SW 1271 (cell line): ENCODE measurements around the gene HDHD3.
"Not testable (repeated sequence)": the region's sequence is repeated elsewhere in the genome, so short reads cannot be mapped to it uniquely, and the experiment has no call there.

Experiments used
- DNase-seq, 2 experiments: peaks; one replicate each; lab custom pipeline; 2025; lab: John Stamatoyannopoulos, UW

Gene HDHD3, protein sequence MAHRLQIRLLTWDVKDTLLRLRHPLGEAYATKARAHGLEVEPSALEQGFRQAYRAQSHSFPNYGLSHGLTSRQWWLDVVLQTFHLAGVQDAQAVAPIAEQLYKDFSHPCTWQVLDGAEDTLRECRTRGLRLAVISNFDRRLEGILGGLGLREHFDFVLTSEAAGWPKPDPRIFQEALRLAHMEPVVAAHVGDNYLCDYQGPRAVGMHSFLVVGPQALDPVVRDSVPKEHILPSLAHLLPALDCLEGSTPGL

DNA sequence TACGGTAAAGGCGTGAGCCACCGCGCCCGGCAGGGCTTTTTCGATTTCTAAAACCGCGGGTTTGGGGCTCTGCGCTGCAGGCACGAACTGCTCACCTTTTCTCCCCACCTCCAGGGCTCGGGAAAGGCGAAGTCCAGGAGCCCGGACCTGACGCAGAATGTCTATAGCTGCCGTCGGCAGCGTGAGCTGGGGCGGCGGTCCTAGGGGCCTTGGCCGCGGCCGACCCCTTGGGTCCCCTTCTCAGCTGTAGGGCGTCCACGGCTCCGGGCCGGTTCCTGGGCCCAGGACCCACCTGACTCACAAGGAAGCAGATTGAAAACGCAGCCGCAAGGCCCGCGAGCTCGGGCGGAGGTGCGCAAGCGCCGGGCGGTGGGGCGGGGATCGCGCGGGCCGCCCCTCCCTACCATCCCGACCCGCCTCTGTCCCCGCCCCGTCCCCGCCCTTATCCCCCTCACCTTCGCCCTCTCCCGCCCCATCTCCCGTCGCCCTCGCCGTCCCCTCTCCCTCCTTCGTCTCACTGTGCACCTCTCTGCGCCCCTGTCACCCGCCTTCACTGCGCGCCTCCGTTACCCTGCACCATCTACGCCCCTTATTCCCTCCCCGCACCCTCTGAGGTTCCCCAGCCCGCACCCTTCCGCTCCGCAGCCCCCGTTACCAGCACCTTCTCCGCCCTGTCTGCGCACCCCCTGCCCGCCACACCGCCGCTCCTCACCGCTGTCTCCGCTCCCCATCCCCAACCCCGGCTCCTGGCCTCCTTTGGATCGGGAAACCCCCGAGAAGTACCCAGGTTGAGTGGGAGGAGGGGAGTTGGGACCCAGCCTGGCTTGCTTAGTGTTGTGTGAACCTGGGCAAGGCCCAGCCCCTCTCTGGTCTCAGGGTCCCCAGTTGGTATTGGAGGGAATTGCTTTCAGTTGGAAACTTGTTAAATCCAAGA lies at the start of gene HDHD3:
Gene HDHD3, minus strand, starts transcription at position 353 of the 934 bp plus-strand sequence. CDS start 2,632 bp downstream, outside the sequence.
- peak; percentile 49 to 73 for DNase-seq

DNA sequence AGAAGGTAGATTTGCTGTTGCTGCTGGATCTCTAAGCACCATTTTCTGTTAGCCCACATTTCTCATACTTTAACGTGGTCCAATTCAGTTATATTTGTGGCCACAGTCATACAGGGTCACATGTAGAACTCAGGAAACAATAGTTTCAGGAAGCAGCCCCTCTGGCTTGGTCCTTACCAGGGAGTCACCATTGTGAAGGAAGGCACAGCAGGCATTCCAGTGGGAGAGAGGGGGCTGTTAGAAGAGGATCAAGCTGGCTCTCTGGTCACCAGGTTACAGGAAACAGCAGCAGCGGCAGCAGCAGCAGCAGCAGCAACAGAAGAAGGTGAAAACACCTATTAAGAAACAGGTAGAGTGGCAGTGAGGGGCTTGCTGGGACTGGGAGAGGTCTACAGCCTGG lies 48.3 kb upstream of the HDHD3 start:
- DNase-seq = no peak

DNA sequence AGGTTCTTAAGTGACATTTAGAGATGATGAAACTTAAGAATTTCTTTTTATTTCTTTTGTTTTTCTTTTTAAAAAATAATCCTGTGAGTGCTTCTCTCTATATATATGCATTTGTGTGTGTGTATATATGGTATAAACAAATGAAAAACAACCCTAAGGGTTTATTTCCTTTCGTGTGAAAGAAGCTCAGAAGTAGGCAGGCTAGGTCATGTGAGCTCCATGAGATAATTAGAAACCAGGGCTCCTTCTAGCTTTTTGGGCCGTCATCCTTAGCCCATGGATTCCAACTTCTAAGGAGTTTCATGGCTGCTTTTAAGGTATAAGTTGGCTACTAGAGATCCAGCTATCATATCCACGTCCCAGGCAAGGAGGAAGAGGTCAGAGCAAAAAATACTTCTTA lies 44.9 kb upstream of the HDHD3 start:
- DNase-seq = no peak

DNA sequence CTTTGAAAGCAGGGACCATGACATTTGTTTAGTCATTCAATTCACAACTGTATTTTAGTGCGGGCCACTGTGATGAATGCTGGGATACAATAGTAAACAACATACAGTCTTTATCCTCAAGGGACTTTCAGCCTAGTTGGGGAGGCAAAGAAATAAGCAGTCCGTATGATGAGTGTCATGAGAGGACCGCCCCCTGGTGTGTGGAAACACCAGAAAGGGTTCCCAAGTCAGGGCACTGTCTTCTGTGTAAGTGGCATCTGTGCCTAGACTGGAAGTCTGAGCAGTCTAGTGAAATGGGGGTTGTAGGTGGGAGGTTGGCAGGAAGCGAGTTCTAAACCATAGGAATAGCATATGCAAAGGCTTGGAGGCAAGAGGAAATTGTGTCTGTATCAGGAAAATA lies 40.6 kb upstream of the HDHD3 start:
- no peak for DNase-seq

DNA sequence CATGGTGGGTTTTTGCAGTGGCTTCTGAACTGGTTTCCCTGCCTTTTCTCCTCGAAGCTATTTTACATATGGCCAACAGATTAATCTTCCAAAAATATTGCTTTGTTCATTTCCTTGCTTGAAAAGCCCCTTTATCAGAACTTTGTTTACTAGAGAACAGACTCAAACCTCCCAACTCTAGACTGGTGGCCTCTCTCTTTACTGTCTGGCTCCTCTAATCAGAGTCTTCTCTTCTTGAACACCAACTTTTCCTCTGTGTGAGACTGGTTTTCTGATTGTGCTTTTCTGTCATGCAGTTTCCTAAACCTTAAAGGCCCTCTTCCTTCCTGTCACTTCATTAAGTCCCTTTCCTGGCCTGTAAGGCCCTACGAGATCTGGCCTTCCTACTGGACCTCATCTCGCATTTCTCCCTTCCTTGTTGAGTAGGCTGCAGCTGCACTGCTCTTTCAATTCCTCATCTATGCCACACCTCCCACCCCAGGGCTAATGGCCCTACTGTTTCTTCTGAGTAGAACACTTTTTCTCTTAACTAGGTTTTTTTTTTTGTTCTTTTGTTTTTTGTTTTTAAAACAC lies 39.4 kb upstream of the HDHD3 start:
- no peak for DNase-seq

DNA sequence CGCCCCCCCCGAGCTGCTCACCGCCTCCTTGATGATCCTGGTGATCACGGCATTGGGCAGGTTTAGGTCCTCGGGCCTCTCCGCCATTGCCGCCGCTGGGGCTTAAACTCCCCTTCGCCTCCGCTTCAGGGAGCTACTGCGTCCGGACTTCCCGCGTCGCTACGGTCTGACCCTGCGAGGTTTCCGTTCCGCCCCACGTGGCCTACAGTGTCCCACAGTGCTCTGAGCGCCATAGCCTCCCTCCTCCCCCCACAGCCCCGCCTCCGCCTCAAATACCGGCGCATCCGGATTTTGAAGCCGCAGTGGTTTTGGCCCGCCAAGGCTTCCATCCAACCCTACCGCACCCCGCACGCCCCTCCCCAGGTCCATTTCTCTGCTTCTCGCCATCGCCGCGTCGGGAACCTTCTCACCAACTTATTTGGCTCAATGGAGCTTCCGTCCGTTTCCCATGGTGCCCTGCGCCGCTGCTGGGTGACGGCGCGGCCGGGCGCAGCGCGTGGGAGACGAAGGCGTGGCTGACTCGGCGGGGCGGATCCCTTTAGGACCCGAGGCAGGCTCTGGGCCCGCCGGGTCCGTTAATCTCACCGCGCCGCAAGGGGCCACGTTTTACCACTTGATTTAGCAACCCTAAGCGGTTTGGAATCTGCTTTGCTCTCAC lies 33.5 kb upstream of the HDHD3 start, which contains the start of the genes C9orf43 and POLE3:
Gene C9orf43, plus strand, starts transcription at position 541 of the 658 bp plus-strand sequence. CDS start 2,747 bp downstream, outside the sequence.
Gene POLE3, minus strand, starts transcription at position 469 of the 658 bp plus-strand sequence. Its CDS starts 382 bp downstream, at position 87.
- peak; percentile 87 to 98 for DNase-seq

DNA sequence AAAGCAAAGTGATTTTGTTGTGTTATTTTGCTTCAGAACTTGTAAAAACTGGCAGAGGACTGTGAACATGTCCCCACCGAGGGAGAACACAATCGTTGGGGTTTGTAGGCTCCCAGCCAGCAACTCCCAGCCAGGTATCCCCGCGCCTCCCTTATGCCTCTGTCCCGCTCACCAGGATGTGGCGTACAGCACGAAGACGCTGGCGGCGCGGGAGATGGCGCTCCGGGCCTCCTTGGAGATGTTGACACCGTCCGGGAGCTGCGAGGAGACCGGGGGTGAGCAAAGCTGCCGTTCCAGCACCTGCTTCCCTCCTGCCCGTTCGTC lies 33.1 kb upstream of the HDHD3 start:
- peak in 1 of 2 experiments; percentile 39 for DNase-seq

DNA sequence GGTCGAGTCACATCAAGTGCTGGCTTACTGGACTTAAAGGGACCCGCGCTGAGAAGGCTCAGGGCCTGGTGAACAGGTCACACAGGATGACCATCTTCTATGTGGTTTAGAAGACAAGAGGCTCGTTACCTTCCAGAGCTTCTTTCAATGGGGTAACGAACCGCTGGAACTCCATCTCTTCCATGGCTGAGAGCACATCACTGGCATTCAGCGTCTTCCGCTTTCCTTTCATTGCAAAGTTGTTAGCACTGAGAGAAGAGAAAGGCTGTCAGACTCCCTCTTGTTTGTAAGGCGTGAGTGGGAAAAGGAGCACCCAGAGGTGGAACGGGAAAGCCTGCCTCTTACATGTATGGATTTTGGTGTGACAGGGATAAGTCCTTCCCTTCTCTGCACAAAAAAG lies 32.7 kb upstream of the HDHD3 start:
- no peak for DNase-seq

DNA sequence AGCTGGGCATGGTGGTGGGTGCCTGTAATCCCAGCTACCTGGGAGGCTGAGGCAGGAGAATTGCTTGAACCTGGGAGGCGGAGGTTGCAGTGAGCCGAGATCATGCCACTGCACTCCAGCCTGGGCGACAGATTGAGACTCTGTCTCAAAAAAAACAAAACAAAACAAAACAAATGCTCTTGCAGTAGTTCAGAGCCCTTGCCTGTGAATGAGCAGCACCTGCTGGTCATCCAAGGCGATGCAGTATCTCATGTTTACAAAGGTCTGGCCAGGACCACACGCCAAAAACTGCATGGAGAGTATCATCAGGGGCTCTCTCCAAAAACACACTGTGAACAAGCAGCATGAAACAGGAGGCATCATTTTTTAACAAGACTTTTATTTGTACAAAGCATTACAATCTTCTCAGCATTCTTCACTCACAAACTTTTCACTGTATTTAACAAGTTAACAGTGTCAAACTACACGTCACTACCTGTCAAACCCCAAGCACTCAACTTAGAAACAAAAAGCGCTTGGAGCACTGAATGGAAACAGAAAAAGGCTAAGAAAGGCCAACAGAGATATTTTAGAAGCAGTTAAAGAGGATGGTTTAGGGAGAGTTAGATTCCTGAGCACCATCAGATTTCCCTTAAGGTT lies 30.2 kb upstream of the HDHD3 start:
- DNase-seq = peak; percentile 48 to 76

DNA sequence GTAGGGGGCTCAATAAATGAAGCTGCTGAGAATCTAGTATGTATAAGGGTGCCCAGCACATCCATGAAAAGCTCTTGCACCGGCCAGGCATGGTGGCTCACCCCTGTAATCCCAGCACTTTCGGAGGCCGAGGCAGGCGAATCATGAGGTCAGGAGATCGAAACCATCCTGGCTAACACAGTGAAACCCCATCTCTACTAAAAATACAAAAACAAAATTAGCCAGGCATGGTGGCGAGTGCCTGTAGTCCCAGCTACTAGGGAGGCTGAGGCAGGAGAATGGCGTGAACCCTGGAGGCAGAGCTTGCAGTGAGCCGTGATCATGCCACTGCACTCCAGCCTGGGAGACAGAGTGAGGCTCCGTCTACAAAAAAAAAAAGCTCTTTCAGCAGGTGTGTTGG lies 29.6 kb upstream of the HDHD3 start:
- DNase-seq = not testable (repeated sequence)

DNA sequence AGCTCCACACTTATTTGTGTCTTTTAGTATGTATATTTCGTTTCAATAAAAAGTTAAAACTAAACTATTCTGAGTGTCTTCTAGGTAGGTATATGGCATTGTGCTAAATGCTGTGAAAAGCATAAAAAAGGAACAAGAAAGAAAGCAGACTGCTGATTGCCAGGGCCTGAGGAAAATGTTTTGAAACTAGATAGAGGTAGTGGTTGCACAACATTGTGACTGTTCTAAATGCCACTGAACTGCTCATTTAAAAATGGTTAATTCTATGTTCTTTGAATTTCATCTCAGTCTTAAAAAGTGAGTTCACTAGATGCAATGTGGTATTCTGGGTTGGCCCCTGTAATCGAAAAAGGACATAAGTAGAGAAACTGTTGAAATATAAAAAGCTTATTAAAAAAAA lies 26.9 kb upstream of the HDHD3 start:
- DNase-seq = no peak

DNA sequence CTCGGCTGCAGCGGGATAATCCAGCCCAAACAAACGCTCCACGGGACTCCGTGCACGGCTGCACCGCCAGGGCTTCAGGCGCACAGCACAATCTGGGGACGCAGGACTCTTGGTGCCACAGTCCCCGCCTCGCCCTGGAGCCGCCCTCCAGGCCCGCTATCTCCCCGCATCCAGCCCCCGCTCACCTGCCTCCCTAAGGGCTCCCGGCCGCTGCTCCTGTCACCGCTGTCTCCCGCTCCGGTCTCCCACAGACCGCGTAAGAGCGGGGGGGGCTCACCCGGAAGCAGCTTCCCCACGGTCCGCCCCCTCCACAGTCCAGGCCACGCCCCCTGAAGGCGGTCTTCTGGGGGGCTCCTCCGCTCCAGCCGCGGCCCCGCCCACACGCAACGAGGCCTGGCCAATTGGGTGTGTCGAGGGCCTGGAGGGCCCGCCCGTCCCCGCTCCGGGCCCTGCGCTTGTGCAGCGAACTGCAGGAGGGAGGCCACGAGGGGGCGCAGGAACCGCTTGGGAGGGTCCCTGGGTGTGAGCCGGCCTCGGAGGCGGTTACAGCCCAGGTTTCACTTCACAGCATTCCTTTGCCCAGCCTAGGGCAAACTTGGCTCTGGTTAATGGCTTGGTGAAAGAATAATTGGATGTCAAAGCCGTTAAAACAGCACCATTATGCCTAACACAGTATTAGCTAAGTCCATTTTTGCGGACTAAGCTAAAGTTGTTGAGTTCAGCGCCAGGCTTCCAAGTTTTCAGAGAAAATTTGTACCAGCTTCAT lies 24.4 kb upstream of the HDHD3 start, which contains the start of gene ALAD:
Gene ALAD, minus strand, starts transcription at position 258 of the 766 bp plus-strand sequence. CDS start 7,725 bp downstream, outside the sequence.
- peak; percentile 96 to 98 for DNase-seq

DNA sequence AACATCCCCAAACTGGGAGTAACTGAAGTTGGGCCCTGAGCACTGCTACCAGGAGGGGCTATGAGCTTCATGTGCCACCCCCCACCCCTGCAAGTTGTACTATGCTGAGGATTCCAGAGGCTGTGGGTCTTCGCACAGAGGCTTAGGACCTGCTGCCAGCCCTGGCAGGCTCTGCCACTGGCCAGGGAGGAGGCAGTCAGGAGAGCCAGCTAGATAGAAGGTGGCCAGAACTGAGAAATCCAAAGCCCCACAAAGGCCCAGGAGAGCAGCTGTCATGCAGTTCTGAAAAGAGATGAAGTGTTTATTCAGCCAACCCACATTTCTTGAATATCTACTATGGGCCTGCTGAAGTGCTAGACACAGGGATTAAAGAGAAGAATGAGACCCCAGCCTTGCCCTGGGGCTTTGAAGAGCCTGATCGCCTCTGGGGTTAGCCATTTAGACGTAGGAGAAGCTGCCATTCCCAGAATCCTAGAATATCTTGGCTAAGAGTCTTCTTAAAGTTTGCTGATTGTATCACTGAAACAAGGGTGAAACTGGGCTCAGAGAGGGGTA lies 22.9 kb upstream of the HDHD3 start:
- DNase-seq = no peak

DNA sequence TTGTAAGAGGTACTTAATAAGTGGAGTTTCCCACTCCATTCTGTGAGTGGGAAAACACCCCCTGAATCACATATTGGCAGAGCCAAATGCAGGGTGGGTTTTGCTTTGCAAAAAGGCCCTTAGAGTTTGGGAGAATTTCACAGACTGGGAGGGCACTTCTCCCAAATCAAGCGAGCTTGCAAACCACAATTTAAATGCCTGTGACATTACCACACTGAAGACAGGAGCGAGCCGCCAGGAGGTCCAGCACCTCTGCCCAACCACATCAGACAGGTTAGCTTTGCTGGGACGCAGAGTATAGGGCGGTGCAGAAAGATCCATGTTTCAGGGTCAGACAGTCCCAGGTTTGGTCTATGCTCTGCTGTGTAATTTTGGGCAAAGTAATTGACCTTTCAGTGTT lies 22.0 kb upstream of the HDHD3 start:
- DNase-seq = no peak

DNA sequence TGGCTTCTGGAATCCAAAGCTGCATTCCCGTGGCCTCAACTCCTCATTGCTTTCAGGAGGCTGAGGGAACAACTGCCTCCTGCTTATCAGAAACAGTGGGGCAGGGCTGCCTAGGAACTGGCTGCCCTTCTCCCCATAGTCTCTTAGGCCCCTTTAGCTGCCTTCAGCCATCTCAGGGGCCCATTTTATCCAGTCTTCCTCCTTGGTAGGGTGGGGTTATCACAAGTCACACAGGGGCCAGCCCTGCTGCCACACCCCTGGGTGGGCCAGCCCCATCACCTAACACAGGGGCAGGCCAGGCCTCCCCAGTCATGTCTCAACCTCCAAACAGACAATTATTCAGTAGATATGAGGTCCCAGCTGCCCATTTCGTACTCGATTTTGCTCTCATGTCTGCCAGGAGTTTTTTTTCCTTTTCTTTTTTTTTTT lies 20.4 kb upstream of the HDHD3 start:
- no peak for DNase-seq

DNA sequence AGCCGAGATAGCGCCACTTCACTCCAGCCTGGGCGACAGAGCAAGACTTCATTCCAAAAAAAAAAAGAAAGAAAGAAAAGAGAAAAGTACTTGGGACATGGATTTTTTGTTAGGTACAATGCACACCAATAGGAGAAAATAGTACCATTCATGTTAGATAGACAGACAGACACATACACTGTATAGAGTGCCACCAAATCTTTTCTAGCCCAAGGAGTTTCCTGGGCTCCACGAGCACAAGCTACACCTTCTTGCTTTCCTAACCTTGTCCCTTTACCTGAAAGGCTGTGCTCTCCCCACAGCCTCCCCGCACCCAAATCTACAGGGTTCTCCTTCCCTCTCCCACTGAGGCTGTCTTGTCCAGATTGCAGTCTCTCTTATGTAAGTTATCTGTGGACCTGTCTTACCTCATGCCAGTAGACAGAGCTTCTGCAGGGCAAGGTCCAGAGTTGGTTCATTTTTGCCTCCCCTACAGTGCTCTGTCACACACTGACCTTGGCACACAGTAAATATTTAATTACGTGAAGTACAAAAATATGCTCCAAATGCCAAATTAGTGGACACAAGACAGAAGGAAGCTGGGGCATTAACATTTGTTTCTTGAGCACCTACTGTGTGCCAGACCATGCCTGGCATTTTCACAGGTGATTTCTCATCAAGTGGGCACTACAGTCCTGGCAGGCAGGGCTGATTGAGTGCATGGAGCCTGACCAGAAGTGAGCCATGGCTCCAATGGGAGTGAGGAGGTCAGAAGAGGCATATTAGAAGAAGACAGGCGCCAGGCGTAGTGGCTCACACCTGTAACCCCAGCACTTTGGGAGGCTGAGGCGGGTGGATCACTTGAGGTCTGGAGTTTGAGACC lies 18.4 kb upstream of the HDHD3 start:
- DNase-seq = no peak

DNA sequence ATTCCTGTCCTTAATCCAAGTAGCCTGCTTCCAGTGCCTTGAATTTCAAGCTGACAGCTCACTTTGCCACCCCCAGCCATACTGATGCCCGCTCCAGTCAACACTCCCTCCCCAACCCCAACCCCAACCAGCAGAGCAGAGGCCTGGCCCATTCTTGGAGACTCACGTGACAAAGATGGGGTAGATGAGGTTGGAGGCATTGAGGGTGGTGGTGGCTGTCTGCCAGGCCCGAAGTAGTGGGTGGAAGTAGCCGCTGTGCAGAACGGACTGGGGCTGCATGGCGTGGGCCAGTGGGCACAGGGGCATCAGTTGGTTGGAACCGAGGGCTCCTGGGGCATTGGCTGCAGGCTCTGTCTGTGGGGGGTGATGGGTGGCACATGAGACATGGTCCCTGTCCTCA lies 16.5 kb upstream of the HDHD3 start:
- no peak for DNase-seq

DNA sequence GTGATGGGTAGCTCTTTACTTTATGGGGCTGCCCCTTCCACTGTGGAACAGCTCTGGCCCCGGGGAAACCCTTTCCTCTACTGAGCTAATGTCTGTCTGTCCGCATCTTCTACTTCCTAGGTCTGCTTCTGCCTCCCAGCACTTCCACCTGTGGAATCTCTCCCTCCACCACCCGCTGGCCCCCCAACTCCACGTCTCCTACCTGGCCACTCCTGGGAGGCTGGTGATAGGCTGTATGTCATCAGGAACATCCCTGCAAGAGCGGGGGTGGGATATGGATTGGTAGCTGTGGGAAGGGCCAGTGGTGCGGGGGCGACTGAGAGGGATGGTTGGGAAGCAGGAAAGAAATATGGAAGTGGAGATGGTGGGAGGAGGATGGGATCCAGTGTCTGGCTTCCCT lies 15.1 kb upstream of the HDHD3 start:
- DNase-seq = no peak

DNA sequence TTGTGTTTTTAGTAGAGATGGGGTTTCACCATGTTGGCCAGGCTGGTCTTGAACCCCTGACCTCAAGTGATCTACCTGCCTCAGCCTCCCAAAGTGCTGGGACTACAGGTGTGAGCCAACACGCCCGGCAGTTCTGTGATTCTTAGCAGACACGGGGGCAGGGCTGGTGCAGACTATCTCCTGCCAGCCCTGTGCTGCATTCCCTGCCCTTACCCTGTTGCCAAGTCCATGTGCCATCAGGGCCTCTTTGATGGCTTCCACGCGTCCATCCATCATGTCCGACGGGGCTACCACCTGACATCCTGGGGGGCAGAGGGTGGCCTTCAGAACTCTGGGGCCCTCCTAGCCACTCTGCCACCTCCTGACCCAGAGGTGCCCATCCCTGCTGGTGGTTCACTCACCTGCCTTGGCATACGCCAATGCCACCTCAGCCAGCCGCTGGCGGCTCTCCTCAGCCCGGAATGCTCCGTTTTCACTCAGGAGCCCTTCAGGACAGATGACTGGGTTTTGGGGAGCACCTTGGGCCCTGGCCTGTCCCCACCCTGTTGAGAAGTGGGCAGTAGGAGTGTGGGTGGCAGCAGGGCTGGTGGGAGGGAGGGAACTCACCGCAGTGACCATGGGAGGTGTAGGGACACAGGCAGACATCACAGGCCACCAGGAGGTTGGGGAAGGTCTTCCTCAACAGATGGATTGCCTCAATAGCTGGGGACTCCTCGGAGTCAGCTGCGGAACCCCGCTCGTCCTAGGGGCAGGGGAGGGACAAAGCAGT lies 13.6 kb upstream of the HDHD3 start:
- no peak for DNase-seq
